ENCODE measurements around the gene NPFFR1.

NPFFR1 gene

GRCh38 chr10:70306181-70306705 is 22.4 kb upstream of the NPFFR1 start:
- DNase-seq (ENCODE audit: insufficient read length, low spot score): no peak
- no peak for FAIRE-seq
- TF ChIP-seq SPI1 (IDR thresholded peaks at IDR 0.05; ENCODE audit: low read depth, low read length): no peak
- TF ChIP-seq TAF1 (IDR thresholded peaks at IDR 0.05; ENCODE audit: low read depth, low read length): no peak
- TF ChIP-seq POLR2AphosphoS5 (IDR thresholded peaks at IDR 0.05; ENCODE audit: low read depth, low read length): no peak
- TF ChIP-seq PAX5 (IDR thresholded peaks at IDR 0.05; ENCODE audit: insufficient read depth, low read length, severe bottlenecking): no peak
- TF ChIP-seq POLR2A (IDR thresholded peaks at IDR 0.05; ENCODE audit: low read depth, low read length): no peak
- no peak for TF ChIP-seq POU2F2 (IDR thresholded peaks at IDR 0.05; ENCODE audit: low read depth, low read length)

- FAIRE-seq: no peak
- no peak for TF ChIP-seq POLR2A (IDR thresholded peaks at IDR 0.05; ENCODE audit: low read depth, low read length)
- TF ChIP-seq POLR2AphosphoS5 (IDR thresholded peaks at IDR 0.05; ENCODE audit: low read depth, low read length): no peak
- no peak for TF ChIP-seq POU2F2 (IDR thresholded peaks at IDR 0.05; ENCODE audit: low read depth, low read length)
- no peak for TF ChIP-seq PAX5 (IDR thresholded peaks at IDR 0.05; ENCODE audit: insufficient read depth, low read length, severe bottlenecking)
- TF ChIP-seq TAF1 (IDR thresholded peaks at IDR 0.05; ENCODE audit: low read depth, low read length): no peak
- no peak for TF ChIP-seq SPI1 (IDR thresholded peaks at IDR 0.05; ENCODE audit: low read depth, low read length)
- no peak for DNase-seq (ENCODE audit: insufficient read length, low spot score)
These were observed 19.9 kb upstream of the NPFFR1 start for GRCh38 chr10:70303730-70304129.

GRCh38 chr10:70302292-70302691 is 18.5 kb upstream of the NPFFR1 start:
- TF ChIP-seq POLR2A (IDR thresholded peaks at IDR 0.05; ENCODE audit: low read depth, low read length) (no peak), POLR2AphosphoS5 (IDR thresholded peaks at IDR 0.05; ENCODE audit: low read depth, low read length) (no peak), SPI1 (IDR thresholded peaks at IDR 0.05; ENCODE audit: low read depth, low read length) (no peak), TAF1 (IDR thresholded peaks at IDR 0.05; ENCODE audit: low read depth, low read length) (no peak), PAX5 (IDR thresholded peaks at IDR 0.05; ENCODE audit: insufficient read depth, low read length, severe bottlenecking) (no peak), POU2F2 (IDR thresholded peaks at IDR 0.05; ENCODE audit: low read depth, low read length) (no peak)
- FAIRE-seq (no peak), DNase-seq (ENCODE audit: insufficient read length, low spot score) (no peak)

- no peak for FAIRE-seq
These were observed 17.2 kb upstream of the NPFFR1 start for GRCh38 chr10:70300908-70301597.

GRCh38 chr10:70300461-70300860 is 16.7 kb upstream of the NPFFR1 start:
- FAIRE-seq (no peak), DNase-seq (ENCODE audit: insufficient read length, low spot score) (no peak)
- no peak for TF ChIP-seq TAF1 (IDR thresholded peaks at IDR 0.05; ENCODE audit: low read depth, low read length)
- TF ChIP-seq POU2F2 (IDR thresholded peaks at IDR 0.05; ENCODE audit: low read depth, low read length): no peak
- no peak for TF ChIP-seq PAX5 (IDR thresholded peaks at IDR 0.05; ENCODE audit: insufficient read depth, low read length, severe bottlenecking)
- TF ChIP-seq SPI1 (IDR thresholded peaks at IDR 0.05; ENCODE audit: low read depth, low read length): no peak
- no peak for TF ChIP-seq POLR2A (IDR thresholded peaks at IDR 0.05; ENCODE audit: low read depth, low read length)
- TF ChIP-seq POLR2AphosphoS5 (IDR thresholded peaks at IDR 0.05; ENCODE audit: low read depth, low read length): no peak

More at GRCh38 chr10:70300908-70301597, 17.2 kb upstream of the NPFFR1 start:
- DNase-seq (ENCODE audit: insufficient read length, low spot score): no peak
- no peak for TF ChIP-seq POLR2AphosphoS5 (IDR thresholded peaks at IDR 0.05; ENCODE audit: low read depth, low read length)
- no peak for TF ChIP-seq TAF1 (IDR thresholded peaks at IDR 0.05; ENCODE audit: low read depth, low read length)
- TF ChIP-seq PAX5 (IDR thresholded peaks at IDR 0.05; ENCODE audit: insufficient read depth, low read length, severe bottlenecking): no peak
- no peak for TF ChIP-seq POU2F2 (IDR thresholded peaks at IDR 0.05; ENCODE audit: low read depth, low read length)
- TF ChIP-seq POLR2A (IDR thresholded peaks at IDR 0.05; ENCODE audit: low read depth, low read length): no peak
- no peak for TF ChIP-seq SPI1 (IDR thresholded peaks at IDR 0.05; ENCODE audit: low read depth, low read length)

GRCh38 chr10:70299876-70300275 is 16.1 kb upstream of the NPFFR1 start:
- no peak for TF ChIP-seq TAF1 (IDR thresholded peaks at IDR 0.05; ENCODE audit: low read depth, low read length)
- no peak for TF ChIP-seq POLR2A (IDR thresholded peaks at IDR 0.05; ENCODE audit: low read depth, low read length)
- no peak for TF ChIP-seq SPI1 (IDR thresholded peaks at IDR 0.05; ENCODE audit: low read depth, low read length)
- no peak for TF ChIP-seq POU2F2 (IDR thresholded peaks at IDR 0.05; ENCODE audit: low read depth, low read length)
- TF ChIP-seq PAX5 (IDR thresholded peaks at IDR 0.05; ENCODE audit: insufficient read depth, low read length, severe bottlenecking): no peak
- TF ChIP-seq POLR2AphosphoS5 (IDR thresholded peaks at IDR 0.05; ENCODE audit: low read depth, low read length): no peak
- no peak for FAIRE-seq
- no peak for DNase-seq (ENCODE audit: insufficient read length, low spot score)

- no peak for FAIRE-seq
- DNase-seq (ENCODE audit: insufficient read length, low spot score): no peak
- TF ChIP-seq TAF1 (IDR thresholded peaks at IDR 0.05; ENCODE audit: low read depth, low read length): no peak
- no peak for TF ChIP-seq POU2F2 (IDR thresholded peaks at IDR 0.05; ENCODE audit: low read depth, low read length)
- no peak for TF ChIP-seq POLR2AphosphoS5 (IDR thresholded peaks at IDR 0.05; ENCODE audit: low read depth, low read length)
- no peak for TF ChIP-seq POLR2A (IDR thresholded peaks at IDR 0.05; ENCODE audit: low read depth, low read length)
- TF ChIP-seq PAX5 (IDR thresholded peaks at IDR 0.05; ENCODE audit: insufficient read depth, low read length, severe bottlenecking): no peak
- no peak for TF ChIP-seq SPI1 (IDR thresholded peaks at IDR 0.05; ENCODE audit: low read depth, low read length)
These were observed 14.6 kb upstream of the NPFFR1 start for GRCh38 chr10:70298393-70298792.

- TF ChIP-seq PAX5 (IDR thresholded peaks at IDR 0.05; ENCODE audit: insufficient read depth, low read length, severe bottlenecking) (no peak), TAF1 (IDR thresholded peaks at IDR 0.05; ENCODE audit: low read depth, low read length) (no peak), SPI1 (IDR thresholded peaks at IDR 0.05; ENCODE audit: low read depth, low read length) (no peak), POU2F2 (IDR thresholded peaks at IDR 0.05; ENCODE audit: low read depth, low read length) (no peak), POLR2A (IDR thresholded peaks at IDR 0.05; ENCODE audit: low read depth, low read length) (no peak), POLR2AphosphoS5 (IDR thresholded peaks at IDR 0.05; ENCODE audit: low read depth, low read length) (no peak)
- no peak for FAIRE-seq
These were observed 13.4 kb upstream of the NPFFR1 start for GRCh38 chr10:70297224-70297623.

GRCh38 chr10:70296406-70296899 is 12.6 kb upstream of the NPFFR1 start:
- FAIRE-seq (no peak), DNase-seq (ENCODE audit: insufficient read length, low spot score) (no peak)
- no peak for TF ChIP-seq PAX5 (IDR thresholded peaks at IDR 0.05; ENCODE audit: insufficient read depth, low read length, severe bottlenecking)
- no peak for TF ChIP-seq POLR2A (IDR thresholded peaks at IDR 0.05; ENCODE audit: low read depth, low read length)
- no peak for TF ChIP-seq SPI1 (IDR thresholded peaks at IDR 0.05; ENCODE audit: low read depth, low read length)
- no peak for TF ChIP-seq TAF1 (IDR thresholded peaks at IDR 0.05; ENCODE audit: low read depth, low read length)
- no peak for TF ChIP-seq POLR2AphosphoS5 (IDR thresholded peaks at IDR 0.05; ENCODE audit: low read depth, low read length)
- no peak for TF ChIP-seq POU2F2 (IDR thresholded peaks at IDR 0.05; ENCODE audit: low read depth, low read length)

More at GRCh38 chr10:70297224-70297623, 13.4 kb upstream of the NPFFR1 start:
- no peak for DNase-seq (ENCODE audit: insufficient read length, low spot score)

All from GM12891 (cell line).